ENCODE data around the gene AKR7A3.
"Not testable (repeated sequence)": the region's sequence is repeated elsewhere in the genome, so short reads cannot be mapped to it uniquely, and the experiment has no call there.

Gene AKR7A3

GRCh38 chr1:19300211-19300610 lies 11.6 kb upstream of the AKR7A3 start:
- Histone ChIP-seq H3K4me3 (no peak overlapping the region), H3K9ac (no peak overlapping the region), H3K27ac (no peak overlapping the region), H3K27me3 (no peaks in the 10 kb centered on the region), H4K20me1 (no peaks in the 10 kb centered on the region), H3K36me3 (peaks cover 27 to 53% (median 45%) of the 10 kb centered on the region in 11 experiments), H3K4me1 (no peaks in the 10 kb centered on the region), H3K9me3 (replicated peaks in 1 of 11) (peaks cover 8 to 13% (median 9%) of the 10 kb centered on the region in 11 experiments), H3K4me2 (no peak overlapping the region)
- no peak for TF ChIP-seq Cebpa-rat (IDR thresholded peaks at IDR 0.05)

- no peak overlapping the region for H3K27ac ChIP-seq
- no peak overlapping the region for H3K9ac ChIP-seq
- no peaks in the 10 kb centered on the region for H4K20me1 ChIP-seq
- H3K27me3 ChIP-seq: peaks cover 0 to 3% (median 0%) of the 10 kb centered on the region in 11 experiments; a peak in 2 of 22 replicates
- no peaks in the 10 kb centered on the region for H3K4me1 ChIP-seq
- peaks cover 8 to 39% (median 25%) of the 10 kb centered on the region in 11 experiments; a peak in 20 of 22 replicates for H3K36me3 ChIP-seq
- no peak overlapping the region for H3K4me3 ChIP-seq
- no peak overlapping the region for H3K4me2 ChIP-seq
- peaks cover 39 to 59% (median 48%) of the 10 kb centered on the region in 11 experiments for H3K9me3 ChIP-seq (replicated peaks in 1 of 11)
- TF ChIP-seq Cebpa-rat (IDR thresholded peaks at IDR 0.05): no peak
These were observed 6.1 kb upstream of the AKR7A3 start for GRCh38 chr1:19294638-19295037.

- H3K4me3 ChIP-seq: peak overlapping the region in 9 of 10 experiments; percentile 40 to 63 (median 48); a peak in 16 of 20 replicates
- peak overlapping the region in 3 of 11 experiments; percentile 39 to 56 (median 48); a peak in 3 of 22 replicates for H3K9ac ChIP-seq
- peaks cover 1 to 21% (median 12%) of the 10 kb centered on the region in 11 experiments; a peak in 13 of 22 replicates for H3K36me3 ChIP-seq
- TF ChIP-seq Cebpa-rat (IDR thresholded peaks at IDR 0.05): no peak
- H3K9me3 ChIP-seq (replicated peaks in 1 of 11): peaks cover 20 to 38% (median 29%) of the 10 kb centered on the region in 11 experiments
- peaks cover 5 to 22% (median 8%) of the 10 kb centered on the region in 11 experiments; a peak in 18 of 22 replicates for H3K27me3 ChIP-seq
- no peaks in the 10 kb centered on the region for H4K20me1 ChIP-seq
- H3K4me2 ChIP-seq: peak overlapping the region; percentile 77 to 93 (median 84)
- H3K27ac ChIP-seq: no peak overlapping the region
- H3K4me1 ChIP-seq: peaks cover 4 to 10% (median 7%) of the 10 kb centered on the region in 10 experiments; a peak in 15 of 20 replicates
These were observed 674 bp upstream of the AKR7A3 start for GRCh38 chr1:19289244-19289643.

- Histone ChIP-seq H4K20me1 (no peaks in the 10 kb centered on the region; a peak in 1 of 22 replicates), H3K9ac (no peak overlapping the region), H3K4me3 (no peak overlapping the region), H3K27me3 (peaks cover 5 to 22% (median 8%) of the 10 kb centered on the region in 11 experiments; a peak in 18 of 22 replicates), H3K36me3 (peaks cover 0 to 12% (median 6%) of the 10 kb centered on the region in 11 experiments; a peak in 8 of 22 replicates), H3K4me1 (peaks cover 4 to 10% (median 7%) of the 10 kb centered on the region in 10 experiments; a peak in 15 of 20 replicates), H3K4me2 (peak overlapping the region in 5 of 11 experiments; percentile 79 to 86 (median 84); a peak in 3 of 22 replicates), H3K27ac (no peak overlapping the region), H3K9me3 (replicated peaks in 1 of 11) (peaks cover 11 to 21% (median 14%) of the 10 kb centered on the region in 11 experiments; a peak in 20 of 22 replicates)
- no peak for TF ChIP-seq Cebpa-rat (IDR thresholded peaks at IDR 0.05)
These were observed 959 bp downstream of the AKR7A3 start for GRCh38 chr1:19287436-19288185.

GRCh38 chr1:19285807-19286206 lies 2.8 kb downstream of the AKR7A3 start:
- not testable (repeated sequence) for H4K20me1 ChIP-seq; H3K4me2 ChIP-seq; H3K27ac ChIP-seq; H3K4me3 ChIP-seq; H3K9me3 ChIP-seq (replicated peaks in 1 of 11); H3K36me3 ChIP-seq; H3K4me1 ChIP-seq; H3K9ac ChIP-seq
- peaks cover 5 to 22% (median 8%) of the 10 kb centered on the region in 11 experiments; a peak in 18 of 22 replicates for H3K27me3 ChIP-seq

- not testable (repeated sequence) for H3K9ac ChIP-seq; H3K4me2 ChIP-seq; H3K9me3 ChIP-seq (replicated peaks in 1 of 11); H3K4me3 ChIP-seq; H3K4me1 ChIP-seq; H3K27ac ChIP-seq; H4K20me1 ChIP-seq; H3K36me3 ChIP-seq
- H3K27me3 ChIP-seq: peaks cover 5 to 22% (median 8%) of the 10 kb centered on the region in 11 experiments; a peak in 18 of 22 replicates
These were observed 3.2 kb downstream of the AKR7A3 start for GRCh38 chr1:19285366-19285765.

GRCh38 chr1:19284881-19285280 lies 3.7 kb downstream of the AKR7A3 start:
- H4K20me1 ChIP-seq: no peaks in the 10 kb centered on the region; a peak in 1 of 22 replicates
- peaks cover 4 to 10% (median 7%) of the 10 kb centered on the region in 10 experiments; a peak in 15 of 20 replicates for H3K4me1 ChIP-seq
- no peak for TF ChIP-seq Cebpa-rat (IDR thresholded peaks at IDR 0.05)
- 0 out of 22 replicates have a peak, but pooled peaks cover 0 to 4% (median 0%) of the 10 kb centered on the region in 11 experiments for H3K36me3 ChIP-seq
- no peak overlapping the region for H3K9ac ChIP-seq
- no peak overlapping the region for H3K27ac ChIP-seq
- H3K4me3 ChIP-seq: no peak overlapping the region
- H3K4me2 ChIP-seq: no peak overlapping the region
- H3K27me3 ChIP-seq: peaks cover 5 to 21% (median 8%) of the 10 kb centered on the region in 11 experiments; a peak in 18 of 22 replicates
- no peaks in the 10 kb centered on the region for H3K9me3 ChIP-seq (replicated peaks in 1 of 11)

- Histone ChIP-seq H3K4me1 (peaks cover 2 to 7% (median 3%) of the 10 kb centered on the region in 10 experiments; a peak in 15 of 20 replicates), H3K4me3 (no peak overlapping the region), H3K27me3 (peaks cover under 1 to 12% (median 3%) of the 10 kb centered on the region in 11 experiments; a peak in 18 of 22 replicates), H3K27ac (no peak overlapping the region), H3K9ac (no peak overlapping the region), H3K9me3 (replicated peaks in 1 of 11) (no peaks in the 10 kb centered on the region), H3K36me3 (0 out of 22 replicates have a peak, but pooled peaks cover 0 to 4% (median 0%) of the 10 kb centered on the region in 11 experiments), H3K4me2 (no peak overlapping the region), H4K20me1 (no peaks in the 10 kb centered on the region; a peak in 1 of 22 replicates)
- TF ChIP-seq Cebpa-rat (IDR thresholded peaks at IDR 0.05): no peak
These were observed 4.7 kb downstream of the AKR7A3 start for GRCh38 chr1:19283891-19284290.

GRCh38 chr1:19274636-19275035 lies 13.9 kb downstream of the AKR7A3 start:
- H4K20me1 ChIP-seq: no peaks in the 10 kb centered on the region
- H3K4me1 ChIP-seq: no peaks in the 10 kb centered on the region
- TF ChIP-seq Cebpa-rat (IDR thresholded peaks at IDR 0.05): no peak
- no peak overlapping the region for H3K4me2 ChIP-seq
- no peak overlapping the region for H3K27ac ChIP-seq
- peaks cover 12 to 23% (median 21%) of the 10 kb centered on the region in 11 experiments for H3K9me3 ChIP-seq (replicated peaks in 1 of 11)
- no peak overlapping the region for H3K9ac ChIP-seq
- peaks cover 0 to 13% (median 0%) of the 10 kb centered on the region in 11 experiments; a peak in 4 of 22 replicates for H3K36me3 ChIP-seq
- no peak overlapping the region for H3K4me3 ChIP-seq
- no peaks in the 10 kb centered on the region for H3K27me3 ChIP-seq

GRCh38 chr1:19273844-19274531 lies 14.6 kb downstream of the AKR7A3 start:
- H3K4me2 ChIP-seq, H4K20me1 ChIP-seq, H3K9ac ChIP-seq, H3K4me1 ChIP-seq, H3K27me3 ChIP-seq, H3K4me3 ChIP-seq, H3K27ac ChIP-seq: not testable (repeated sequence)
- H3K36me3 ChIP-seq: peaks cover 0 to 13% (median 0%) of the 10 kb centered on the region in 11 experiments; a peak in 4 of 22 replicates
- H3K9me3 ChIP-seq (replicated peaks in 1 of 11): peaks cover 12 to 23% (median 21%) of the 10 kb centered on the region in 11 experiments

Measured in BLaER1 treated with 17β-estradiol and CSF1 and Interleukin-3, amounts not matched to agents 10 nM and 100 nM (cell line).